K562 (cell line): ENCODE data around the gene GINS2. TPM values are rescaled to one million over a fixed set of nuclear protein-coding genes. Genes with fewer than 3 reads are reported as not detected.

Experiments
- C11orf30 ChIP-seq: fragments of 450-650 bp; IDR thresholded peaks from 2 replicates; pipeline ENCODE4 v1.6.1; 2016; ENCODE audit warnings: low read depth, mild to moderate bottlenecking
- CBX5 ChIP-seq: IDR thresholded peaks from 2 replicates; pipeline ENCODE4 v1.6.1; 2014; ENCODE audit warnings: low read depth, borderline replicate concordance
- CHCHD3 ChIP-seq: fragments of 250-450 bp; sonication (Bioruptor Pico); IDR thresholded peaks from 2 replicates; pipeline ENCODE4 v2.1.2; 2022; ENCODE audit warnings: mild to moderate bottlenecking
- CHD2 ChIP-seq: IDR thresholded peaks from 2 replicates; pipeline ENCODE4 v1.6.1; 2011; ENCODE audit warnings: low read depth, low read length
- DDX20 ChIP-seq: fragments of 450-650 bp; IDR thresholded peaks from 2 replicates; pipeline ENCODE4 v1.6.1; 2016; ENCODE audit warnings: missing genetic modification characterization, low read depth, mild to moderate bottlenecking, missing compliant biosample characterization, moderate library complexity
- NCOA1 ChIP-seq: fragments of 450-650 bp; IDR thresholded peaks from 2 replicates; pipeline ENCODE4 v1.6.1; 2016; ENCODE audit warnings: low read depth
- POLR2AphosphoS2 ChIP-seq: IDR thresholded peaks from 2 replicates; pipeline ENCODE4 v1.6.1; 2012; ENCODE audit warnings: low read length, improper control_type of control experiment
- RBM22 ChIP-seq: fragments of 200-400 bp; formaldehyde crosslinking; IDR thresholded peaks from 2 replicates; pipeline ENCODE4 v1.6.1; 2018; ENCODE audit warnings: low read length, low read depth; ENCODE audit not compliant: poor library complexity, severe bottlenecking
- TAL1 ChIP-seq: fragments of 450-650 bp; IDR thresholded peaks from 2 replicates; pipeline ENCODE4 v1.6.1; 2016; ENCODE audit warnings: mild to moderate bottlenecking
- TOE1 ChIP-seq, 2 experiments: fragments of 450-650 bp in 1 of 2; sonication (generic) in 1 of 2; formaldehyde crosslinking in 1 of 2; IDR thresholded peaks; 2 replicates each; pipeline versions ENCODE4 v1.7.1 to v1.8.0; 2016 to 2022; ENCODE audit warnings: borderline replicate concordance in 2 of 2, mild to moderate bottlenecking in 2 of 2, antibody characterized with exemption in 1 of 2, inconsistent platforms in 1 of 2, low read depth in 1 of 2, missing genetic modification reagents in 1 of 2, moderate library complexity in 1 of 2
- polyA plus RNA-seq, 8 experiments: library from polyadenylated mRNA; depleted of rRNA in 4 of 8; stranded (reverse) in 5 of 8; unstranded in 3 of 8; fragments of >200 nt; fragmentation: Nextera tagmentation in 2 of 8; fragmentation: Illumina TruSeq in 1 of 8; extraction: Ambion mirVana in 2 of 8; extraction: Trizol in 1 of 8; gene quantifications; 2 replicates each; pipeline versions ENCODE4 v1.2.1 to v1.2.3, GENCODE V29; 2011 to 2014; ENCODE audit warnings: inconsistent platforms in 1 of 8, missing spikeins in 1 of 8
- total RNA-seq, 7 experiments: library from RNA; depleted of rRNA in 6 of 7; stranded (reverse); fragments of >200 nt in 6 of 7; fragmentation: Illumina TruSeq in 2 of 7; extraction: Trizol in 2 of 7; gene quantifications; 2 replicates each; pipeline versions ENCODE4 v1.2.1 to v1.2.3, GENCODE V29; 2011 to 2021; ENCODE audit warnings: low replicate concordance in 1 of 7
- TF ChIP-seq, protein P1 (sequence below): IDR thresholded peaks from 3 replicates; pipeline ENCODE4 v1.6.1; 2011; ENCODE audit warnings: borderline replicate concordance, mild to moderate bottlenecking, moderate library complexity; ENCODE audit not compliant: insufficient read length; ENCODE audit errors: extremely low read depth

The GINS2 gene
- total and polyA plus RNA-seq, 9 of the 15 experiments (the other 6 are each of a cell fraction or from before 2014, with no cell fraction given), result 40.4 to 76.2 (median 44.6) TPM

DNA sequence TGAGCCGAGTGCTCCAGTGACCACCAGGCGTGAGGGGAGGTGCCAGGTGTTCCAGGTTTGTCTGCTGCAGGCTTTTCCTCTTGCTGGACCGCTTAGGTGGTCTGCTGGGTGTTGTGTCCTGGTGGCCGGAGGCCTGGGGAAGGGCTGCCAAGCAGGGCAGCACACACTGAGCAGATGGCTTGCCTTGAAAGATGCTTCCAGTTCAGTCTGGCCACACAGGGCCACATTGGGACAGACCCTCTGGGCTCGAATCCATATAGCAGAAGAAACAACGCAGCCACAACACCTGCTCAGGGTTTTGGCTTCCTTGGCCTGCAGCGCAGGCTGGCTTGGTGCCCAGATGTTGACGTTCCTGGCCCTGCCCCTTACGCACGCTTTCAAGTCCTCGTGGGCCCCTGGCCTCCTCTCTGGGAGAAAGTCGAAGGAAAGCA, 24.8 kb downstream of the GINS2 start (continued):
- TF ChIP-seq RBM22 (peak; percentile 93), POLR2AphosphoS2 (peak; percentile 35; the same call in 1 of the 2 replicates), CBX5 (no peak), DDX20 (tag) (no peak), C11orf30 (no peak), CHD2 (no peak), CHCHD3 (CRISPR knock-in tag) (no peak), TOE1 (IDR thresholded peaks at IDR 0.05; ENCODE audit: borderline replicate concordance) (no peak), TOE1 (CRISPR knock-in tag; IDR thresholded peaks at IDR 0.05; ENCODE audit: borderline replicate concordance, low read depth) (no peak), TAL1 (no peak), NCOA1 (no peak)
- TF ChIP-seq, protein P1, sequence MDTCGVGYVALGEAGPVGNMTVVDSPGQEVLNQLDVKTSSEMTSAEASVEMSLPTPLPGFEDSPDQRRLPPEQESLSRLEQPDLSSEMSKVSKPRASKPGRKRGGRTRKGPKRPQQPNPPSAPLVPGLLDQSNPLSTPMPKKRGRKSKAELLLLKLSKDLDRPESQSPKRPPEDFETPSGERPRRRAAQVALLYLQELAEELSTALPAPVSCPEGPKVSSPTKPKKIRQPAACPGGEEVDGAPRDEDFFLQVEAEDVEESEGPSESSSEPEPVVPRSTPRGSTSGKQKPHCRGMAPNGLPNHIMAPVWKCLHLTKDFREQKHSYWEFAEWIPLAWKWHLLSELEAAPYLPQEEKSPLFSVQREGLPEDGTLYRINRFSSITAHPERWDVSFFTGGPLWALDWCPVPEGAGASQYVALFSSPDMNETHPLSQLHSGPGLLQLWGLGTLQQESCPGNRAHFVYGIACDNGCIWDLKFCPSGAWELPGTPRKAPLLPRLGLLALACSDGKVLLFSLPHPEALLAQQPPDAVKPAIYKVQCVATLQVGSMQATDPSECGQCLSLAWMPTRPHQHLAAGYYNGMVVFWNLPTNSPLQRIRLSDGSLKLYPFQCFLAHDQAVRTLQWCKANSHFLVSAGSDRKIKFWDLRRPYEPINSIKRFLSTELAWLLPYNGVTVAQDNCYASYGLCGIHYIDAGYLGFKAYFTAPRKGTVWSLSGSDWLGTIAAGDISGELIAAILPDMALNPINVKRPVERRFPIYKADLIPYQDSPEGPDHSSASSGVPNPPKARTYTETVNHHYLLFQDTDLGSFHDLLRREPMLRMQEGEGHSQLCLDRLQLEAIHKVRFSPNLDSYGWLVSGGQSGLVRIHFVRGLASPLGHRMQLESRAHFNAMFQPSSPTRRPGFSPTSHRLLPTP, result no peak
